ENCODE results near the gene ZNF217.

DNA sequence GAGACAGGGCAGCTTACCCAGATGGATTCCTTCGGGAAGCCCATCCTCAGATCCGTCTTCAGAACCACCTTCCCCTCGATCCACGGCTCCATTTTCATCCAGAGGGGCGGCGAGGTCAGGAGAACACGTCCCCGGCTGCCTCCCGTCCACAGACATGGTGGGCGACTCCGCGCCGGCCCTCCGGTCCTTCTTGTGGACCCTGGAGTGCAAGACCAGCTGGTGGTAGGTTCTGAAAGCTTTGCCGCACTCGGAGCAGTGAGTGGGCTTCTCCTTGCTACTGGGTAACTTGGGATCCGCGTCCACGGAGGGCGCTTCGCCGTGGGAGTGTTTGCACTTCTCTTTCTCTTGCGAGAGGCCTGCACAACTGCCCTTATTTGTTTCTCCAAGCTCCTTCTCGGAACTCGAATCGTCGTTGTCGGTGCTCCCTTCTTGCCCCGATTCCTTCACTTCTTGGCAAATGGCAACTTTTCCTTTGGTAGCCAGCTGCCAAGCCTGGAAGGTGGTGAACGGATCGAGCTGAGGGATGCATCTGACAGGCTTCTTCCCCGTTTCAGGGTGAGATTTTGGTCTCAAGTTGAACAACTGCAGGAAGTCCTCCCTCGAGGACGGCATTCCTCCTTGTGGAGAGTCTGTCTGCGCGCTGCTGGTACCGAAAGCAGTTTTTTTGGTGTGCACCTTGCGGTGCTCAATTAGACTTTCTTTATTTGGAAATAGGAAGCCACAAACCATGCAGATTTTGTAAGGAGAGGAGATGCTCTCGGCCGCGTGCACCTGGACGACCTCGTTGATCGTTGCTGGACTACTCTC is 12.0 kb downstream of the ZNF217 start:
- TF ChIP-seq, protein P1, sequence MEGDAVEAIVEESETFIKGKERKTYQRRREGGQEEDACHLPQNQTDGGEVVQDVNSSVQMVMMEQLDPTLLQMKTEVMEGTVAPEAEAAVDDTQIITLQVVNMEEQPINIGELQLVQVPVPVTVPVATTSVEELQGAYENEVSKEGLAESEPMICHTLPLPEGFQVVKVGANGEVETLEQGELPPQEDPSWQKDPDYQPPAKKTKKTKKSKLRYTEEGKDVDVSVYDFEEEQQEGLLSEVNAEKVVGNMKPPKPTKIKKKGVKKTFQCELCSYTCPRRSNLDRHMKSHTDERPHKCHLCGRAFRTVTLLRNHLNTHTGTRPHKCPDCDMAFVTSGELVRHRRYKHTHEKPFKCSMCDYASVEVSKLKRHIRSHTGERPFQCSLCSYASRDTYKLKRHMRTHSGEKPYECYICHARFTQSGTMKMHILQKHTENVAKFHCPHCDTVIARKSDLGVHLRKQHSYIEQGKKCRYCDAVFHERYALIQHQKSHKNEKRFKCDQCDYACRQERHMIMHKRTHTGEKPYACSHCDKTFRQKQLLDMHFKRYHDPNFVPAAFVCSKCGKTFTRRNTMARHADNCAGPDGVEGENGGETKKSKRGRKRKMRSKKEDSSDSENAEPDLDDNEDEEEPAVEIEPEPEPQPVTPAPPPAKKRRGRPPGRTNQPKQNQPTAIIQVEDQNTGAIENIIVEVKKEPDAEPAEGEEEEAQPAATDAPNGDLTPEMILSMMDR (IDR thresholded peaks at IDR 0.05; ENCODE audit: low read depth, low read length): no peak
- TF ChIP-seq POLR2A (IDR thresholded peaks at IDR 0.05; ENCODE audit: extremely low read depth, insufficient read length) (no peak), MYC (IDR thresholded peaks at IDR 0.05; ENCODE audit: low read depth, low read length) (no peak)
- TF ChIP-seq, protein P2, sequence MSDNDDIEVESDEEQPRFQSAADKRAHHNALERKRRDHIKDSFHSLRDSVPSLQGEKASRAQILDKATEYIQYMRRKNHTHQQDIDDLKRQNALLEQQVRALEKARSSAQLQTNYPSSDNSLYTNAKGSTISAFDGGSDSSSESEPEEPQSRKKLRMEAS (IDR thresholded peaks at IDR 0.05; ENCODE audit: low read depth, low read length): no peak
